BLaER1 treated with 17β-estradiol and CSF1 and Interleukin-3, amounts not matched to agents 10 nM and 100 nM (cell line): ENCODE measurements around the gene CCDC38.
"Not testable (repeated sequence)": the region's sequence is repeated elsewhere in the genome, so short reads cannot be mapped to it uniquely, and the experiment has no call there.

Experiments used
- H3K27ac ChIP-seq, 11 experiments: shearing (Covaris generic); formaldehyde crosslinking; 2 replicates each; pipeline ENCODE4 v1.8.1; 2022
- H3K27me3 ChIP-seq, 11 experiments: shearing (Covaris generic); formaldehyde crosslinking; 2 replicates each; pipeline ENCODE4 v1.8.1; 2022
- H3K36me3 ChIP-seq, 11 experiments: shearing (Covaris generic); formaldehyde crosslinking; 2 replicates each; pipeline ENCODE4 v1.8.1; 2022
- H3K4me1 ChIP-seq, 10 experiments: shearing (Covaris generic); formaldehyde crosslinking; 2 replicates each; pipeline ENCODE4 v1.8.1; 2022
- H3K4me2 ChIP-seq, 11 experiments: shearing (Covaris generic); formaldehyde crosslinking; 2 replicates each; pipeline ENCODE4 v1.8.1; 2022
- H3K4me3 ChIP-seq, 10 experiments: shearing (Covaris generic); formaldehyde crosslinking; 2 replicates each; pipeline ENCODE4 v1.8.1; 2022
- H3K9ac ChIP-seq, 11 experiments: shearing (Covaris generic); formaldehyde crosslinking; 2 replicates each; pipeline ENCODE4 v1.8.1; 2022
- H3K9me3 ChIP-seq, 11 experiments: shearing (Covaris generic); formaldehyde crosslinking; replicated peaks in 1 of 11; 2 replicates each; pipeline ENCODE4 v1.8.1; 2022
- H4K20me1 ChIP-seq, 11 experiments: shearing (Covaris generic); formaldehyde crosslinking; 2 replicates each; pipeline ENCODE4 v1.8.1; 2022
- Cebpa-rat ChIP-seq, 11 experiments: shearing (Covaris generic); IDR thresholded peaks; 2 replicates each; pipeline ENCODE4 v1.8.1; 2022

Gene CCDC38

GRCh38 chr12:95978774-95979173 is 36.4 kb upstream of the CCDC38 start:
- Histone ChIP-seq H3K27me3 (no peaks in the 10 kb centered on the region), H3K4me2 (no peak overlapping the region), H3K4me1 (no peaks in the 10 kb centered on the region), H3K36me3 (peaks cover 0 to 61% (median 0%) of the 10 kb centered on the region in 11 experiments; a peak in 8 of 22 replicates), H3K9me3 (no peaks in the 10 kb centered on the region), H3K9ac (no peak overlapping the region), H3K4me3 (no peak overlapping the region), H3K27ac (no peak overlapping the region), H4K20me1 (no peaks in the 10 kb centered on the region)
- TF ChIP-seq Cebpa-rat (IDR thresholded peaks at IDR 0.05), result no peak

GRCh38 chr12:95978351-95978750 is 35.9 kb upstream of the CCDC38 start:
- no peaks in the 10 kb centered on the region for H3K9me3 ChIP-seq
- H3K27ac ChIP-seq, result no peak overlapping the region
- H3K4me1 ChIP-seq, result no peaks in the 10 kb centered on the region; a peak in 1 of 20 replicates
- no peaks in the 10 kb centered on the region for H3K27me3 ChIP-seq
- peaks cover 0 to 58% (median 0%) of the 10 kb centered on the region in 11 experiments; a peak in 8 of 22 replicates for H3K36me3 ChIP-seq
- no peak overlapping the region for H3K4me3 ChIP-seq
- H4K20me1 ChIP-seq, result no peaks in the 10 kb centered on the region
- TF ChIP-seq Cebpa-rat (IDR thresholded peaks at IDR 0.05), result no peak
- no peak overlapping the region for H3K9ac ChIP-seq
- H3K4me2 ChIP-seq, result no peak overlapping the region

GRCh38 chr12:95977764-95978305 is 35.4 kb upstream of the CCDC38 start:
- Histone ChIP-seq H3K4me2 (no peak overlapping the region), H4K20me1 (no peaks in the 10 kb centered on the region), H3K4me3 (no peak overlapping the region), H3K9me3 (no peaks in the 10 kb centered on the region), H3K4me1 (no peaks in the 10 kb centered on the region; a peak in 1 of 20 replicates), H3K9ac (no peak overlapping the region), H3K36me3 (peaks cover 0 to 53% (median 0%) of the 10 kb centered on the region in 11 experiments; a peak in 6 of 22 replicates), H3K27me3 (no peaks in the 10 kb centered on the region), H3K27ac (no peak overlapping the region)
- no peak for TF ChIP-seq Cebpa-rat (IDR thresholded peaks at IDR 0.05)

- H3K27ac ChIP-seq, result no peak overlapping the region
- no peaks in the 10 kb centered on the region for H3K27me3 ChIP-seq
- H3K4me1 ChIP-seq, result no peaks in the 10 kb centered on the region; a peak in 1 of 20 replicates
- H4K20me1 ChIP-seq, result no peaks in the 10 kb centered on the region
- H3K36me3 ChIP-seq, result peaks cover 0 to 46% (median 0%) of the 10 kb centered on the region in 11 experiments; a peak in 6 of 22 replicates
- no peak for TF ChIP-seq Cebpa-rat (IDR thresholded peaks at IDR 0.05)
- no peak overlapping the region for H3K4me3 ChIP-seq
- H3K9ac ChIP-seq, result no peak overlapping the region
- no peaks in the 10 kb centered on the region for H3K9me3 ChIP-seq
- no peak overlapping the region for H3K4me2 ChIP-seq
Measured at GRCh38 chr12:95976416-95976832, 34.0 kb upstream of the CCDC38 start.

- Histone ChIP-seq H3K9ac (no peak overlapping the region), H3K36me3 (peaks cover 0 to 41% (median 0%) of the 10 kb centered on the region in 11 experiments; a peak in 6 of 22 replicates), H3K4me2 (no peak overlapping the region), H3K4me1 (no peaks in the 10 kb centered on the region; a peak in 1 of 20 replicates), H4K20me1 (no peaks in the 10 kb centered on the region), H3K4me3 (no peak overlapping the region), H3K9me3 (peaks cover 0 to 5% (median 0%) of the 10 kb centered on the region in 11 experiments; a peak in 2 of 22 replicates), H3K27me3 (no peaks in the 10 kb centered on the region), H3K27ac (no peak overlapping the region)
- TF ChIP-seq Cebpa-rat (IDR thresholded peaks at IDR 0.05), result no peak
Measured at GRCh38 chr12:95975491-95975890, 33.1 kb upstream of the CCDC38 start.

GRCh38 chr12:95974358-95974757 is 31.9 kb upstream of the CCDC38 start:
- Histone ChIP-seq H3K4me3 (no peak overlapping the region), H3K4me2 (no peak overlapping the region), H3K9ac (no peak overlapping the region)

GRCh38 chr12:95972832-95973456 is 30.5 kb upstream of the CCDC38 start:
- no peaks in the 10 kb centered on the region for H4K20me1 ChIP-seq
- peaks cover 0 to 9% (median 0%) of the 10 kb centered on the region in 11 experiments; a peak in 2 of 22 replicates for H3K9me3 ChIP-seq
- no peaks in the 10 kb centered on the region; a peak in 1 of 20 replicates for H3K4me1 ChIP-seq
- H3K36me3 ChIP-seq, result peaks cover 0 to 34% (median 0%) of the 10 kb centered on the region in 11 experiments; a peak in 6 of 22 replicates
- H3K27ac ChIP-seq, result no peak overlapping the region
- H3K4me2 ChIP-seq, result no peak overlapping the region
- no peak overlapping the region for H3K9ac ChIP-seq
- H3K27me3 ChIP-seq, result no peaks in the 10 kb centered on the region
- no peak overlapping the region for H3K4me3 ChIP-seq
- TF ChIP-seq Cebpa-rat (IDR thresholded peaks at IDR 0.05), result no peak

More at GRCh38 chr12:95974358-95974757, 31.9 kb upstream of the CCDC38 start:
- Histone ChIP-seq H3K27me3 (no peaks in the 10 kb centered on the region), H3K27ac (no peak overlapping the region), H4K20me1 (no peaks in the 10 kb centered on the region), H3K9me3 (peaks cover 0 to 9% (median 0%) of the 10 kb centered on the region in 11 experiments; a peak in 2 of 22 replicates), H3K36me3 (peaks cover 0 to 39% (median 0%) of the 10 kb centered on the region in 11 experiments; a peak in 6 of 22 replicates), H3K4me1 (no peaks in the 10 kb centered on the region; a peak in 1 of 20 replicates)
- no peak for TF ChIP-seq Cebpa-rat (IDR thresholded peaks at IDR 0.05)

GRCh38 chr12:95970905-95971304 is 28.5 kb upstream of the CCDC38 start:
- Histone ChIP-seq H3K36me3 (peaks cover 0 to 14% (median 0%) of the 10 kb centered on the region in 11 experiments; a peak in 5 of 22 replicates), H3K4me1 (no peaks in the 10 kb centered on the region; a peak in 1 of 20 replicates), H3K9me3 (peaks cover 0 to 9% (median 0%) of the 10 kb centered on the region in 11 experiments; a peak in 2 of 22 replicates), H3K27me3 (no peaks in the 10 kb centered on the region), H4K20me1 (no peaks in the 10 kb centered on the region), H3K4me2 (no peak overlapping the region), H3K27ac (no peak overlapping the region), H3K4me3 (no peak overlapping the region), H3K9ac (no peak overlapping the region)
- TF ChIP-seq Cebpa-rat (IDR thresholded peaks at IDR 0.05), result no peak

- H3K27ac ChIP-seq, H3K9ac ChIP-seq, H3K4me2 ChIP-seq, H4K20me1 ChIP-seq, H3K9me3 ChIP-seq, H3K4me3 ChIP-seq, H3K36me3 ChIP-seq, H3K27me3 ChIP-seq: not testable (repeated sequence)
- peaks cover 7 to 11% (median 9%) of the 10 kb centered on the region in 10 experiments; a peak in 16 of 20 replicates for H3K4me1 ChIP-seq
Measured at GRCh38 chr12:95969116-95969515, 26.7 kb upstream of the CCDC38 start.
